Endothelial cell of umbilical vein (primary cell): ENCODE data around the gene NRXN3. TPM values are rescaled to one million over a fixed set of nuclear protein-coding genes. Genes with fewer than 3 reads are reported as not detected.

Experiments
- BruUV-seq: library from RNA; stranded (reverse); fragments of 400-500 nt; replicated peaks from 2 replicates; lab custom pipeline; 2021; lab: Mats Ljungman, UMichigan
- CTCF ChIA-PET: fragments of 300-600, 350-600 bp; sonication (Branson Sonifier 250); formaldehyde crosslinking; loops from one replicate; lab custom pipeline; 2021; ENCODE audit warnings: antibody characterized with exemption, inconsistent platforms; lab: Charles Lee
- POLR2A ChIA-PET: fragments of 300-600, 350-600 bp; sonication (Branson Sonifier 250); formaldehyde crosslinking; loops from one replicate; lab custom pipeline; 2021; ENCODE audit warnings: antibody characterized with exemption, inconsistent platforms; lab: Charles Lee
- DNase-seq: peaks from one replicate; pipeline ENCODE4 v3.0.0-alpha.2; 2011; ENCODE audit warnings: low read depth, low spot score
- FAIRE-seq: peaks from 2 replicates; lab custom pipeline; 2011; peaks lifted over from hg19 to GRCh38; lab: Jason Lieb, UNC
- H2AFZ ChIP-seq: 2 replicates; pipeline ENCODE4 v1.6.0; 2012; ENCODE audit warnings: low read depth, low read length, control low read depth, inconsistent platforms
- H3K27ac ChIP-seq: 2 replicates; pipeline ENCODE4 v1.5.1; 2011; ENCODE audit warnings: low read depth, mild to moderate bottlenecking, control low read depth, low read length, moderate library complexity; ENCODE audit not compliant: insufficient read depth
- H3K27me3 ChIP-seq, 2 experiments: 2 replicates each; pipeline versions ENCODE4 v1.6.0 to v1.6.1; 2011; ENCODE audit warnings: low read length in 2 of 2, mixed read lengths in 1 of 2; ENCODE audit not compliant: control insufficient read depth in 2 of 2, insufficient read depth in 2 of 2
- H3K36me3 ChIP-seq, 2 experiments: 2 replicates in 1 of 2; 3 replicates in 1 of 2; pipeline ENCODE4 v1.5.1; 2011; ENCODE audit warnings: low read length in 2 of 2, mild to moderate bottlenecking in 1 of 2, moderate library complexity in 1 of 2; ENCODE audit not compliant: control insufficient read depth in 2 of 2, insufficient read depth in 2 of 2; ENCODE audit errors: extremely low read depth in 1 of 2
- H3K4me1 ChIP-seq: 3 replicates; pipeline ENCODE4 v1.5.1; 2011; ENCODE audit warnings: mild to moderate bottlenecking, low read length; ENCODE audit not compliant: control insufficient read depth, insufficient read depth; ENCODE audit errors: extremely low read depth
- H3K4me2 ChIP-seq: 2 replicates; pipeline ENCODE4 v1.6.1; 2011; ENCODE audit warnings: low read length, control low read depth, mixed read lengths; ENCODE audit not compliant: insufficient read depth
- H3K4me3 ChIP-seq, 3 experiments: fragments of 200-600 bp in 1 of 3; sonication (generic), shearing (Covaris generic) in 1 of 3; replicated peaks in 1 of 3; 2 replicates each; pipeline ENCODE4 v1.5.1; 2011 to 2016; ENCODE audit warnings: control low read depth in 3 of 3, low read length in 3 of 3, mild to moderate bottlenecking in 2 of 3, inconsistent platforms in 1 of 3, low read depth in 1 of 3, moderate library complexity in 1 of 3; ENCODE audit not compliant: insufficient read depth in 1 of 3
- H3K79me2 ChIP-seq: 2 replicates; pipeline ENCODE4 v1.6.0; 2012; ENCODE audit warnings: low read length, inconsistent platforms; ENCODE audit not compliant: control insufficient read depth, insufficient read depth
- H3K9ac ChIP-seq: replicated peaks from 2 replicates; pipeline ENCODE3; 2011; ENCODE audit warnings: low read length, control low read depth; ENCODE audit not compliant: insufficient read depth; ENCODE audit errors: extremely low read depth
- H3K9me1 ChIP-seq: replicated peaks from 3 replicates; pipeline ENCODE4 v1.6.0; 2011; ENCODE audit warnings: mild to moderate bottlenecking, low read length; ENCODE audit not compliant: control insufficient read depth, insufficient read depth; ENCODE audit errors: extremely low read depth
- H3K9me3 ChIP-seq: replicated peaks from 2 replicates; pipeline ENCODE4 v1.5.1; 2012; ENCODE audit warnings: low read length, inconsistent platforms; ENCODE audit not compliant: control insufficient read depth, insufficient read depth
- H4K20me1 ChIP-seq: replicated peaks from 2 replicates; pipeline ENCODE3; 2011; ENCODE audit warnings: mild to moderate bottlenecking, low read length; ENCODE audit not compliant: control insufficient read depth, insufficient read depth; ENCODE audit errors: extremely low read depth
- EZH2 ChIP-seq: IDR thresholded peaks from 2 replicates; pipeline ENCODE4 v1.6.1; 2012; ENCODE audit warnings: borderline replicate concordance, low read depth, mild to moderate bottlenecking, moderate library complexity, low read length, inconsistent platforms; ENCODE audit not compliant: severe bottlenecking
- FOS ChIP-seq: IDR thresholded peaks from 2 replicates; pipeline ENCODE4 v1.6.1; 2011; ENCODE audit warnings: mild to moderate bottlenecking, low read length, moderate library complexity, borderline replicate concordance; ENCODE audit not compliant: insufficient read depth
- GATA2 ChIP-seq: IDR thresholded peaks from 2 replicates; pipeline ENCODE4 v1.7.0; 2011; ENCODE audit warnings: low read depth, mild to moderate bottlenecking, moderate library complexity, mixed read lengths, low read length; ENCODE audit not compliant: insufficient read length, insufficient read depth
- JUN ChIP-seq: IDR thresholded peaks from 2 replicates; pipeline ENCODE4 v1.6.1; 2011; ENCODE audit warnings: borderline replicate concordance, low read depth; ENCODE audit not compliant: insufficient read length, insufficient read depth
- MYC ChIP-seq: IDR thresholded peaks from one replicate; pipeline ENCODE4 v1.6.1; 2011; ENCODE audit warnings: mild to moderate bottlenecking, low read depth, low read length
- POLR2A ChIP-seq: IDR thresholded peaks from 2 replicates; pipeline ENCODE4 v1.6.1; 2012; ENCODE audit warnings: low read depth, mild to moderate bottlenecking, control low read depth, low read length
- POLR2AphosphoS5 ChIP-seq: IDR thresholded peaks from 2 replicates; pipeline ENCODE4 v1.6.1; 2012; ENCODE audit warnings: low read depth, mild to moderate bottlenecking, control low read depth, low read length, moderate library complexity; ENCODE audit not compliant: insufficient read depth
- dilution Hi-C: fragments of 300-500 bp; cut with MboI; formaldehyde crosslinking; loops from one replicate; pipeline ENCODE4 v1.15.0; 2019; ENCODE audit warnings: low sequenced_read_pairs; ENCODE audit not compliant: extremely low pct_ligation_motif_present
- intact Hi-C: fragments of 100-400 bp; cut with micrococcal nuclease; formaldehyde crosslinking; loops from one replicate; pipeline ENCODE4 v1.10.0; 2022
- polyA plus RNA-seq, 4 experiments: library from polyadenylated mRNA; depleted of rRNA in 3 of 4; stranded (reverse) in 3 of 4; unstranded in 1 of 4; fragments of >200 nt; gene quantifications; 2 replicates each; pipeline versions ENCODE4 v1.2.1 to v1.2.3, GENCODE V29; 2011 to 2012; ENCODE audit warnings: missing spikeins in 1 of 4
- total RNA-seq: library from RNA; stranded (reverse); gene quantifications from 2 replicates; pipeline ENCODE4 v1.2.3, GENCODE V29; 2021
- TF ChIP-seq, protein P1 (sequence below): IDR thresholded peaks from 2 replicates; pipeline ENCODE4 v1.6.1; 2011; ENCODE audit not compliant: insufficient read depth, insufficient read length
- TF ChIP-seq, protein P2 (sequence below), 2 donors: IDR thresholded peaks; 1 replicate in 1 of 2; 2 replicates in 1 of 2; pipeline ENCODE4 v1.5.1; 2011; ENCODE audit warnings: low read length in 2 of 2, mild to moderate bottlenecking in 2 of 2, moderate library complexity in 2 of 2, control low read depth in 1 of 2, inconsistent platforms in 1 of 2, low read depth in 1 of 2; ENCODE audit not compliant: insufficient read depth in 1 of 2; ENCODE audit errors: extremely low read depth in 1 of 2

NRXN3 gene
- total and polyA plus RNA-seq, 2 donors (not counting 3 experiments of a cell fraction or from before 2014, with no cell fraction given), result 0.72 to 4.2 TPM

- H3K4me2 ChIP-seq, result no peak overlapping the region
- POLR2A ChIA-PET, result no interaction called here
- FAIRE-seq, result no peak
These were observed 1594.2 kb downstream of the NRXN3 start for GRCh38 chr14:79764323-79764722.

More at GRCh38 chr14:79764323-79764722, 1594.2 kb downstream of the NRXN3 start:
- no peak overlapping the region for H3K4me3 ChIP-seq
- H3K27ac ChIP-seq, result no peak overlapping the region
- H3K36me3 ChIP-seq, result no peaks in the 10 kb centered on the region
- dilution Hi-C loops (no loop called here), intact Hi-C loops (no loop called here)
- H4K20me1 ChIP-seq, result no peaks in the 10 kb centered on the region
- BruUV-seq, result no TSS peak
- H3K9me1 ChIP-seq, result no peaks in the 10 kb centered on the region
- no peaks in the 10 kb centered on the region for H3K4me1 ChIP-seq
- DNase-seq, result no peak
- H3K79me2 ChIP-seq, result no peaks in the 10 kb centered on the region
- H3K9ac ChIP-seq, result no peak overlapping the region
- no peaks in the 10 kb centered on the region for H3K27me3 ChIP-seq
- TF ChIP-seq, protein P1, sequence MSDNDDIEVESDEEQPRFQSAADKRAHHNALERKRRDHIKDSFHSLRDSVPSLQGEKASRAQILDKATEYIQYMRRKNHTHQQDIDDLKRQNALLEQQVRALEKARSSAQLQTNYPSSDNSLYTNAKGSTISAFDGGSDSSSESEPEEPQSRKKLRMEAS, result no peak
- TF ChIP-seq, protein P2, sequence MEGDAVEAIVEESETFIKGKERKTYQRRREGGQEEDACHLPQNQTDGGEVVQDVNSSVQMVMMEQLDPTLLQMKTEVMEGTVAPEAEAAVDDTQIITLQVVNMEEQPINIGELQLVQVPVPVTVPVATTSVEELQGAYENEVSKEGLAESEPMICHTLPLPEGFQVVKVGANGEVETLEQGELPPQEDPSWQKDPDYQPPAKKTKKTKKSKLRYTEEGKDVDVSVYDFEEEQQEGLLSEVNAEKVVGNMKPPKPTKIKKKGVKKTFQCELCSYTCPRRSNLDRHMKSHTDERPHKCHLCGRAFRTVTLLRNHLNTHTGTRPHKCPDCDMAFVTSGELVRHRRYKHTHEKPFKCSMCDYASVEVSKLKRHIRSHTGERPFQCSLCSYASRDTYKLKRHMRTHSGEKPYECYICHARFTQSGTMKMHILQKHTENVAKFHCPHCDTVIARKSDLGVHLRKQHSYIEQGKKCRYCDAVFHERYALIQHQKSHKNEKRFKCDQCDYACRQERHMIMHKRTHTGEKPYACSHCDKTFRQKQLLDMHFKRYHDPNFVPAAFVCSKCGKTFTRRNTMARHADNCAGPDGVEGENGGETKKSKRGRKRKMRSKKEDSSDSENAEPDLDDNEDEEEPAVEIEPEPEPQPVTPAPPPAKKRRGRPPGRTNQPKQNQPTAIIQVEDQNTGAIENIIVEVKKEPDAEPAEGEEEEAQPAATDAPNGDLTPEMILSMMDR (IDR thresholded peaks at IDR 0.05; ENCODE audit: extremely low read depth in 1 of 2, insufficient read depth in 1 of 2, low read depth in 1 of 2, low read length in 2 of 2), result no peak
- TF ChIP-seq FOS (no peak), MYC (no peak), EZH2 (no peak), POLR2A (no peak), JUN (no peak), POLR2AphosphoS5 (no peak), GATA2 (no peak)
- no peaks in the 10 kb centered on the region for H3K9me3 ChIP-seq
- CTCF ChIA-PET, result no interaction called here
- no peak overlapping the region for H2AFZ ChIP-seq
